ENCODE results near the gene SV2B. TPM values are rescaled to one million over a fixed set of nuclear protein-coding genes. Genes with fewer than 3 reads are reported as not detected.

SV2B gene
- total RNA-seq, 6 donors from 2014 or later: 0.40 to 1.4 (median 0.62) TPM; not detected in 2

DNA sequence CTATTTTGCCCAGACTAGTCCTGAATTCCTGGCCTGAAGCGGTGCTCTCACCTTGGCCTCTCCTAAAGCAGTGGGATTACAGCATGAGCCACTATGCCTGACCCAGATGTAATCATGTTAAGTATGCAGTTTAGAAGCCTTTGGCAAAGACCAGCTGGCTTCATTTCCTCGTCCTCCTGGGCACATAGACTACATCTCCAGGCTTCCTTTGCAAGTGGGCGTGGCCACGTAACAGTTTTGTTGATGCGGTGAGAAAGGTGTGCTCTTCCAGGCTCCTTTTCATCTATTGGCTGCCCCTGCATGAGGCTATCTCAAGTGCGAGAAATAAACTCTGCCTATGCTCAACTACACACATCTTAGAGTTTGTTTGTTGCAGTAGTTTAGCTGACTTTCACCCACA lies 13.0 kb downstream of the SV2B start:
- H3K4me3 ChIP-seq: no peak overlapping the region
- ATAC-seq (ENCODE audit: low FRiP score in 2 of 2) (no peak), DNase-seq (no peak)
- H3K27me3 ChIP-seq: no peaks in the 10 kb centered on the region
- H3K9me3 ChIP-seq: no peaks in the 10 kb centered on the region
- peaks cover 0 to 7% (median 0%) of the 10 kb centered on the region in 4 donors for H3K4me1 ChIP-seq
- H3K27ac ChIP-seq: no peak overlapping the region
- TF ChIP-seq EP300 (IDR thresholded peaks at IDR 0.05): no peak
- TF ChIP-seq, protein P1, sequence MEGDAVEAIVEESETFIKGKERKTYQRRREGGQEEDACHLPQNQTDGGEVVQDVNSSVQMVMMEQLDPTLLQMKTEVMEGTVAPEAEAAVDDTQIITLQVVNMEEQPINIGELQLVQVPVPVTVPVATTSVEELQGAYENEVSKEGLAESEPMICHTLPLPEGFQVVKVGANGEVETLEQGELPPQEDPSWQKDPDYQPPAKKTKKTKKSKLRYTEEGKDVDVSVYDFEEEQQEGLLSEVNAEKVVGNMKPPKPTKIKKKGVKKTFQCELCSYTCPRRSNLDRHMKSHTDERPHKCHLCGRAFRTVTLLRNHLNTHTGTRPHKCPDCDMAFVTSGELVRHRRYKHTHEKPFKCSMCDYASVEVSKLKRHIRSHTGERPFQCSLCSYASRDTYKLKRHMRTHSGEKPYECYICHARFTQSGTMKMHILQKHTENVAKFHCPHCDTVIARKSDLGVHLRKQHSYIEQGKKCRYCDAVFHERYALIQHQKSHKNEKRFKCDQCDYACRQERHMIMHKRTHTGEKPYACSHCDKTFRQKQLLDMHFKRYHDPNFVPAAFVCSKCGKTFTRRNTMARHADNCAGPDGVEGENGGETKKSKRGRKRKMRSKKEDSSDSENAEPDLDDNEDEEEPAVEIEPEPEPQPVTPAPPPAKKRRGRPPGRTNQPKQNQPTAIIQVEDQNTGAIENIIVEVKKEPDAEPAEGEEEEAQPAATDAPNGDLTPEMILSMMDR (IDR thresholded peaks at IDR 0.05): no peak
- TF ChIP-seq POLR2AphosphoS5 (IDR thresholded peaks at IDR 0.05): no peak
- no peak for TF ChIP-seq POLR2A (IDR thresholded peaks at IDR 0.05)
- WGBS, 2 donors: 64 to 86% methylated on average over 6 of the region's 6 CpGs
- no peaks in the 10 kb centered on the region for H3K36me3 ChIP-seq

DNA sequence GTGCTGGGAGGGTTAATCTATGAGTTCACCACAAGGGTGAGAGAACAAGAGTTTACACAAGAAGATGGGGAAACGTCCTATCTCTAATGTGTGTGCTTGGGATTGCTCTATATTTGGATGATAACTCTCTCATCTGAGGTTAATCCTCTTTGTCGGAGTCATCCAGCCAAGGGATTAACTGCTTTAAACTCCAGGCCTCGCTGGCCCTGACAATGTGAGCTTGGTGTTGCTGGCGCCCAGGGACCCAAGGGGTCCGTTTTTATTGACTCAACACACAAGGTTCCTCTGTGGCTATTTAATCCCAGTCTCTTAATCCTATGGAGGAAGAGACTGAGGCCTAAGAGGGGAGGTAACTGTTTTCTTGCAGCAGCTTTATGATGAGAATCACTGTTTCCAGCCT lies 14.2 kb downstream of the SV2B start:
- H3K27ac ChIP-seq: no peak overlapping the region
- H3K4me3 ChIP-seq: no peak overlapping the region
- 81 to 89% methylated on average over 5 of the region's 5 CpGs for WGBS, 2 donors
- peaks cover 0 to 7% (median 0%) of the 10 kb centered on the region in 4 donors for H3K4me1 ChIP-seq
- H3K9me3 ChIP-seq: no peaks in the 10 kb centered on the region
- H3K27me3 ChIP-seq: no peaks in the 10 kb centered on the region
- TF ChIP-seq, protein P1 (IDR thresholded peaks at IDR 0.05): no peak
- TF ChIP-seq POLR2AphosphoS5 (IDR thresholded peaks at IDR 0.05): no peak
- TF ChIP-seq POLR2A (IDR thresholded peaks at IDR 0.05): no peak
- no peak for TF ChIP-seq EP300 (IDR thresholded peaks at IDR 0.05)
- ATAC-seq (ENCODE audit: low FRiP score in 2 of 2): no peak
- DNase-seq: no peak
- no peaks in the 10 kb centered on the region for H3K36me3 ChIP-seq

DNA sequence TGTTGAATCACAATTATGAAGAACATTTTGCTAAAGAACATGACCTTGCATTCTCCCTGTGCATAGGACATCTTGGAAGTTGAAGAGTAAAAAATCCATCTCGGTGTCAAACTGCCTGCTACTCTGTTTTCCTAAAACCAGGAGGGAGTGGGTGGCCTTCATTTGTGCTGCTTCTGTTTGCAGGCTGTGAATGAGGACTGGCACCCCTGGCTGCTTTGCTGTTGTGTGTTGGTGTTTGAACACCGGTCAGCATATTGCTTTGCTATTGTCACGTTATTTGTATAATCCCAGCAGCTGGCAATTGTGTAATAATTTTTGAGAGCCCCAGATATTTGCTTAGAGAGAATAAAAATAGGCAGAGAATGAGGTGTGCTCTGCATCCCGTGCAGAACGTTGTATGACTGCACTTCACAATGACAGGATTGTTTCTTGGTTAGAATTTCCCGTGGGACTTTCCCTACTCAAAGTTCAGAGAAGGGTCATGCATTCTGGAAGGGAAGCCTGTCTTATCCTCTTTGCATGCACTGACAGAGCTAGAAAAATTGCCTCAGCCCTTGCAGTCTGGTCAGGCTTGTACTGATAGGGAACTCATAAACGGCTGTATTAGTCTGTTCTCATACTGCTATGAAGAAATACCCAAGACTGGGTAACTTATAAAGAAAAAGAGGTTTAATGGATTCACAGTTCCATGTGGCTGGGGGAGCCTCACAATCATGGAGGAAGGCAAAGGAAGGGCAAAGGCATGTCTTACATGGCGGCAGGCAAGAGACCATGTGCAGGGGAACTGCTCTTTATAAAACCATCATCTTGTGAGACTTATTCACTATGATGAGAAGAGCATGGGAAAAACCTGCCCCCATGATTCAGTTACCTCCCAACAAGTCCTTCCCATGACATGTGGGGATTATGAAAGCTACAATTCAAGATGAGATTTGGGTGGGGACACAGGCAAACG lies 16.3 kb downstream of the SV2B start:
- Histone ChIP-seq H3K27me3 (no peaks in the 10 kb centered on the region), H3K4me1 (peaks cover 0 to 7% (median 0%) of the 10 kb centered on the region in 4 donors), H3K27ac (no peak overlapping the region), H3K36me3 (no peaks in the 10 kb centered on the region), H3K9me3 (no peaks in the 10 kb centered on the region), H3K4me3 (no peak overlapping the region)
- ATAC-seq (ENCODE audit: low FRiP score in 2 of 2) (no peak), DNase-seq (no peak)
- TF ChIP-seq POLR2AphosphoS5 (IDR thresholded peaks at IDR 0.05): no peak
- no peak for TF ChIP-seq EP300 (IDR thresholded peaks at IDR 0.05)
- TF ChIP-seq POLR2A (IDR thresholded peaks at IDR 0.05): no peak
- TF ChIP-seq, protein P1 (IDR thresholded peaks at IDR 0.05): no peak
- WGBS, 2 donors: 26 to 39% methylated on average over 9 of the region's 9 CpGs

DNA sequence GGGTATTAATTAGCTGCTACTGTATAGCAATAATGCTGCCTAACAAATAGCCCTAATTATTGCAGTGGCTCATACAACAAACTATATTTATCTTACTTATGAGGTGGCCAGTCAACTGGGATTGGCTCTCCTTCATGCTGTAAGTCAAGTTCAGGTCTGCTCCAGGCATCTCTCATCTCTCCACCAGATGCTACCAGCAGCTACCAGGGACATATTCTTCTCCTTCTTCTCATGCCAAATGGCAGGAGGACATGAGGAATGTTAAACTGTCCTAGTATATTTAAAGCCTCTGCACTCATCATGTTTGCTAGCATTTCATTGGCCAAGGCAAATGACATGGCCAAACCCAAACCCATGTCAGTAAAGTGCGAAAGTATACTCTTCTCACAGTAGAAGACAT lies 17.3 kb downstream of the SV2B start:
- TF ChIP-seq POLR2A (IDR thresholded peaks at IDR 0.05): no peak
- TF ChIP-seq POLR2AphosphoS5 (IDR thresholded peaks at IDR 0.05): no peak
- no peak for TF ChIP-seq EP300 (IDR thresholded peaks at IDR 0.05)
- TF ChIP-seq, protein P1 (IDR thresholded peaks at IDR 0.05): no peak
- no peak overlapping the region for H3K27ac ChIP-seq
- no peak overlapping the region for H3K4me3 ChIP-seq
- DNase-seq (no peak), ATAC-seq (ENCODE audit: low FRiP score in 2 of 2) (no peak)
- WGBS, 2 donors: 92 to 94% methylated on average over 1 of the region's 1 CpG
- H3K4me1 ChIP-seq: peaks cover 0 to 7% (median 0%) of the 10 kb centered on the region in 4 donors
- H3K36me3 ChIP-seq: no peaks in the 10 kb centered on the region
- no peaks in the 10 kb centered on the region for H3K9me3 ChIP-seq
- H3K27me3 ChIP-seq: no peaks in the 10 kb centered on the region

All from upper lobe of left lung (tissue), 6 donors.